CD4-positive, alpha-beta T cell treated with Interleukin-15 for 4 hours (primary cell): ENCODE measurements around the gene NFIA.

Experiments
- DNase-seq: peaks from one replicate; pipeline ENCODE4 v3.0.0-alpha.2; 2020; ENCODE audit warnings: low spot score

NFIA gene

GRCh38 chr1:61130338-61131000 lies 48.1 kb downstream of the NFIA start:
- DNase-seq = no peak

- no peak for DNase-seq
These were observed 48.9 kb downstream of the NFIA start for GRCh38 chr1:61131248-61131647.

- no peak for DNase-seq
These were observed 49.4 kb downstream of the NFIA start for GRCh38 chr1:61131716-61132115.

- DNase-seq = no peak
These were observed 49.8 kb downstream of the NFIA start for GRCh38 chr1:61132176-61132638.

- no peak for DNase-seq
These were observed 50.4 kb downstream of the NFIA start for GRCh38 chr1:61132645-61133334.

- DNase-seq = no peak
These were observed 51.1 kb downstream of the NFIA start for GRCh38 chr1:61133335-61134019.

- DNase-seq = no peak
These were observed 52.9 kb downstream of the NFIA start for GRCh38 chr1:61135291-61135690.

GRCh38 chr1:61138305-61138704 lies 55.9 kb downstream of the NFIA start:
- no peak for DNase-seq

GRCh38 chr1:61138921-61139774 lies 56.8 kb downstream of the NFIA start:
- no peak for DNase-seq

GRCh38 chr1:61139775-61140549 lies 57.6 kb downstream of the NFIA start:
- no peak for DNase-seq

- no peak for DNase-seq
These were observed 58.4 kb downstream of the NFIA start for GRCh38 chr1:61140778-61141177.

- DNase-seq = no peak
These were observed 59.1 kb downstream of the NFIA start for GRCh38 chr1:61141288-61142042.

GRCh38 chr1:61142043-61142440 lies 59.7 kb downstream of the NFIA start:
- DNase-seq = no peak

- DNase-seq = no peak
These were observed 60.6 kb downstream of the NFIA start for GRCh38 chr1:61142726-61143500.

GRCh38 chr1:61143821-61144424 lies 61.6 kb downstream of the NFIA start:
- no peak for DNase-seq

- DNase-seq = no peak
These were observed 66.9 kb downstream of the NFIA start for GRCh38 chr1:61149010-61149860.

GRCh38 chr1:61151565-61151964 lies 69.2 kb downstream of the NFIA start:
- DNase-seq = no peak

- DNase-seq = no peak
These were observed 69.7 kb downstream of the NFIA start for GRCh38 chr1:61152066-61152465.
